Effector memory CD4-positive, alpha-beta T cell (primary cell): ENCODE measurements around the gene BRD7.
A peak's percentile ranks its signal among the peaks of the same experiment; 100 is the strongest.

ENCODE experiments used
- DNase-seq, 3 donors: peaks; one replicate each; pipeline ENCODE4 v3.0.0-alpha.2; 2020
- H3K27ac ChIP-seq: 2 replicates; pipeline ENCODE4 v1.7.0; 2013; ENCODE audit warnings: mild to moderate bottlenecking, low read length, moderate library complexity; ENCODE audit not compliant: insufficient read depth, poor library complexity, severe bottlenecking
- H3K27me3 ChIP-seq: replicated peaks from 2 replicates; pipeline ENCODE4 v1.7.0; 2013; ENCODE audit warnings: mild to moderate bottlenecking, low read length; ENCODE audit not compliant: insufficient read depth, control insufficient read depth, poor library complexity, severe bottlenecking
- H3K36me3 ChIP-seq: 2 replicates; pipeline ENCODE4 v1.7.0; 2013; ENCODE audit warnings: mild to moderate bottlenecking, low read length, moderate library complexity; ENCODE audit not compliant: control insufficient read depth, insufficient read depth
- H3K4me1 ChIP-seq: 2 replicates; pipeline ENCODE4 v1.7.0; 2013; ENCODE audit warnings: low read length, mild to moderate bottlenecking; ENCODE audit not compliant: control insufficient read depth, insufficient read depth, poor library complexity, severe bottlenecking
- H3K4me3 ChIP-seq: 2 replicates; pipeline ENCODE4 v1.7.0; 2013; ENCODE audit warnings: low read length, low read depth, mild to moderate bottlenecking; ENCODE audit not compliant: insufficient read depth, poor library complexity, severe bottlenecking
- H3K9me3 ChIP-seq: 2 replicates; pipeline ENCODE4 v1.7.0; 2013; ENCODE audit warnings: mild to moderate bottlenecking, low read length, moderate library complexity; ENCODE audit not compliant: control insufficient read depth

BRD7 gene

DNA sequence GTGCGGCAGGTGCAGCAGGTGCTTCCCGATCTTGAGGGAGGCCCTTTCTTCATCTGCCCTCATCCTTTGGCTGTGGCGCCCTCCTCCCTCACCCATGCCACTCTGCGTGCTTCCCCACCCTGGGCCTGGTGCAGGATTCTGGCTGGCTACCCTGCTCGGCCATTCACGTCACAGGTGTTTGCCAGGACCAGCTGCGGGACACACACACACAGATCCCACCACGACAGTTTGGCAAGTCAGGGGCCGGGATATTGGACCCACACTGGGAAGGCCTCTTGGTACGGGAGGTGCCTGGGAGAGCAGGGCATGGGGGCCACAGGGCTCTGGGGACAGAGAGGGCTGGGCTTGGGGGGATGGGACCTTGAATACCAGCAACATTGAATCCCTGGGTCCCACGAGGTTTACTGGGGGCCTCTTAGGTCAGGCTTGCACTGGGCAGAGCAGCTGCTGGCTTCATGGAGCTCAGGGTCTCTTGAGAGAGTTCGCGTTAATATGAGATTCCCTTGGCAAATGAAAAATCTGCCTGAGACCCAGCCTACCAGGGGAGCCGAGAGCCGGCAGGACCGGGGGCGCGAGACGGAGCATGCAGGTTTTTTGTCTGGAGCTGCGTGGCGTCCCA lies 87.3 kb downstream of the BRD7 start:
- Histone ChIP-seq H3K4me1 (peaks cover 80% of the 10 kb centered on the region), H3K27ac (peak overlapping the region; percentile 72), H3K27me3 (no peaks in the 10 kb centered on the region), H3K4me3 (peak overlapping the region; percentile 37), H3K9me3 (no peaks in the 10 kb centered on the region), H3K36me3 (peaks cover 5% of the 10 kb centered on the region)
- DNase-seq, result no peak

DNA sequence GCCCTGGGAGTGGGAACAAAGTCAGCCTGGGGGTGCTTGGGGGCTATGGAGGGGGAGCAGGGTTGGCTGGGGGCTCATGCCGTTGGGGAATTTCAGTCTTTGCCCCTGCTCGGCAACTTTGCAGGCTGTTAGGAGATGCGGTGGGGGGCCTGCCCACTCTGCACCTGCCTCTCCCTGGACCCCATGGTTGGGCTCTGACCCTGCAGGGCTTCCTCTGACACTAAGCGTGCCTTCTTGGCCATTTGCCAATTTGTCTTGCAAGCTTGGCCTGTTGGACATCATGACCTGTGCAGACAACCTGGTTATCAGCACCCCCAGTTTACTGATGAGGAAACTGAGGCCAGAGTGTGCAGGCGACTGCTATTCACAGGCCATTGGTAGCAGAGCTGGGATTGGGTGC lies 87.9 kb downstream of the BRD7 start:
- H3K27me3 ChIP-seq, result no peaks in the 10 kb centered on the region
- H3K4me3 ChIP-seq, result no peak overlapping the region
- peaks cover 85% of the 10 kb centered on the region for H3K4me1 ChIP-seq
- peak overlapping the region; percentile 72 for H3K27ac ChIP-seq
- peaks cover 2% of the 10 kb centered on the region for H3K36me3 ChIP-seq
- DNase-seq, result no peak
- no peaks in the 10 kb centered on the region for H3K9me3 ChIP-seq

DNA sequence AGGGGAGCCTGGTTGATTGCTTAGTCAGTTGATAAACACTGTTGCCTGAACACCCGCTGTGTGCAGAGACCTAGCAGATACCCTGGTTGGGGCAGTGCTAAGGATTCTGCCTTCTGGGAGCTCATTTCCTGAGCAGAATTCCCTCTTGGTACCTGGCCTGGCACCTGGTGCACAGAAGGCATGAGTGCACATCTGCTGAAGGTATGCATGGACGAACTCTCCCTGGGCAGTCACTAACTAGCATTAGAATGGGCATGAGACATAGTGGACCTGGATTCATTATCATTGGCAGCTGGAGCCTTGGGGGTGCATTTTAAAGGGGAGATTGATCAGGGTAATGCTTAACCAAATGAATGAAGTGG lies 89.3 kb downstream of the BRD7 start:
- no peaks in the 10 kb centered on the region for H3K9me3 ChIP-seq
- no peaks in the 10 kb centered on the region for H3K36me3 ChIP-seq
- H3K27me3 ChIP-seq, result no peaks in the 10 kb centered on the region
- H3K27ac ChIP-seq, result peak overlapping the region; percentile 44
- peaks cover 87% of the 10 kb centered on the region for H3K4me1 ChIP-seq
- H3K4me3 ChIP-seq, result no peak overlapping the region
- no peak for DNase-seq

DNA sequence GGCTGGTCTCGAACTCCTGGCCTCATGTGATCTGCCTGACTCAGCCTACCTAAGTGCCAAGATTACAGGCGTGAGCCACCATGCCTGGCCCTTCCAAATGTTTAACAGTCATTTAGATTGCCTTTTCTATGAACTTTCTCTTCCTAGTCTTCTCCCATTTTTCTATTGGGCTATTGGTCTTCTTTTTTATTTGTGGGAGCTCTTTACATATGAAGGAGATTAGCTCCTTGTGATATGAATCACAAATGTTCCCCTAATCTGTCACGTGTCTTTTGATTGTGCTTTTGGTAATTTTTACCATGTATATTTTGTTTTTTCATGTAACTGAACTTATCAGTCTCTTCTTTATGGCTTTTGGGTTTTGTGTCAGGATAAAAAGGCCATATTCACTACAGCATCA lies 90.5 kb downstream of the BRD7 start:
- H3K4me3 ChIP-seq, result no peak overlapping the region
- H3K9me3 ChIP-seq, result no peaks in the 10 kb centered on the region
- H3K4me1 ChIP-seq, result peaks cover 83% of the 10 kb centered on the region
- peak overlapping the region; percentile 64 for H3K27ac ChIP-seq
- no peak for DNase-seq
- no peaks in the 10 kb centered on the region for H3K36me3 ChIP-seq
- H3K27me3 ChIP-seq, result no peaks in the 10 kb centered on the region

DNA sequence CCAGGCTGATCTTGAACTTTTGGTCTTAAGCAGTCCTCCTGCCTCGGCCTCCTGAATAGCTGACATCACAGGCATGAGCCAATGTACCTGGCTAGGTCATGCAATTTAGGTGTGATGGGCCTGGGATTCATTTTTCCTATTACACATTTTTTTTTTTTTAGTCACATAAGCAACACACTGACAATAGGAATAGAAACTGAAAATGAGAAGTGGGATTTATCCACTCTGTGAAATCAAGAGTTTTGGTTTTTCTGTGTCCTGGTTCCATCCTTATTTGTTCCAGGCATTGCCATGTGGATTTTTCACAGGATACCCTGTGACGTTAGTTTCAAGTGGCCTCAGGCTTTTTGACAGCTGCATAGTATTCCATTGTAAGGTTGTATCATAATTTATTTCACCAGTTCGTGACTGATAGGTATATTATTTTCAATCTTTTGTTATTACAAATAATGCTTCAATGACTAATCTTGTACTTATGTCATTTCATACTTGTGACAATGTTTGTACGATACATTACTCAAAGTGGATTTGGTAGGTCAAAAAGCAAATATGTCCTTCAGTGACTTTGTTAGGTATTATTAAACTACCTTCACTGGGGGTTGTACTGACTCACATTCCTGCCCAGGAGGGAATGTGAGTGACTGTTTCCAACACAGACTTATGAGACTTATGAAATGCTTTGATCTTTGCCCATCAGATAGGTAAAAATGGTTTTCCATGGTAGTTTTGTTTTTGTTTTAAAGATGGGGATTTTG lies 91.8 kb downstream of the BRD7 start:
- H3K4me1 ChIP-seq, result peaks cover 83% of the 10 kb centered on the region
- peak overlapping the region; percentile 64 for H3K27ac ChIP-seq
- peaks cover 3% of the 10 kb centered on the region for H3K36me3 ChIP-seq
- no peak for DNase-seq
- H3K9me3 ChIP-seq, result no peaks in the 10 kb centered on the region
- H3K27me3 ChIP-seq, result no peaks in the 10 kb centered on the region
- H3K4me3 ChIP-seq, result no peak overlapping the region

DNA sequence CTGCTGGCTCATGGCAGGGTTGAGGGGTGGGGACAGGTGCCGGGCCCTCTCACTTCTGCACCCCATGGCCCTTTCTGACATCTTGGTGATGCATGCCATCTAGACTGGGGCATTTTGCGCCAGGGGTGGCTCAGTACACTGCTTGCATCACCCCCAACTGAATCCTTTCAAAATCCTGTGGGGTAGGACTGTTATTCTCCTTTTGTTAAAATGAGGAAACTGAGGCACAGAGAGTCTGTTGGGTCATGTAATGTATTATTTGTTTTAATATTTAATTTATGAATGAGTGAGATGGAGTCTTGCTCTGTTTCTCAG lies 92.5 kb downstream of the BRD7 start:
- H3K4me3 ChIP-seq, result no peak overlapping the region
- peaks cover 7% of the 10 kb centered on the region for H3K36me3 ChIP-seq
- DNase-seq, result no peak
- H3K4me1 ChIP-seq, result peaks cover 83% of the 10 kb centered on the region
- H3K27ac ChIP-seq, result peak overlapping the region; percentile 44
- H3K9me3 ChIP-seq, result no peaks in the 10 kb centered on the region
- no peaks in the 10 kb centered on the region for H3K27me3 ChIP-seq

DNA sequence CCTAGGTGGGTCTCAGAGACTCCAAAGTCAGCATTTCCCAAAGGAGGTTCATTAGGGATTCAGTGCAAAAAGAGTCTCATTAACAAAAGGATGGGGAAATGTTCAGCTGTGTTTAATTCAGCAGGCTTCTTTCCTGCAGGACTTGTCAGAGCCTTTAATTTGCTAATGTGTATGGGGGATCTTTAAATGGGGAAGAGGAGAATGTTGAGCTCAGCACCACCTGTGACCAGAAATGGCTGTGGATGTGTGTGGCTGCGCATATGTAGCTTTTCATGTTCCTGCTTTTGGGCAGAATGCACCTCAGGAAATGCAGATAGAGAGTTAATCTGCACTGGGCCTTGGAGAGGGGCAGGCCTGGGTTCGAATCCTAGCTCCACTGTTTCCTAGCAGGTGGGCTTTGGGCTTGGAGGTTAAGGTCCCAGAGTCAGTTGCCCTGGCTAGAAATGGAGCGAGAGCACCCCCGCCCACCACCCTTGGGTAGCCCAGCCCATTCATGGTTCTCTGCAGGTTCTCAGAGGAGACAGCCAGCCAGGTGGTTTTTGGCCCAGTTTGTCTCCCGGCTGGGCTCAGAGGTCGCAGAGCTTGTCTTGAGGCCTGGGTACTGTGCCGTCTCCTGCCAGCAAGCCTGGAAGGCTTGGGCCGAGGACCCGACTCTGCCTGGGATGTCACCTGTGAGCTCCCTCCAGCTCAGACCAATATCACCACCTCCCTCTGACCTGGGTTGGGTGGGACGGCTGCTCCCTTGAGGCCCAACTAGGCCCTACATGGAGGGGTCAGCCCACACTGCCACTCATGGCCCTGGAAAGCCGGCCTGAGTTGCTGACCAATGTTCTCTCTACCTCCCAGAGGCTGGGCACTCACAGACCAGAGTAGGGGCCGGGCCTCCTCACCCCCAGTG lies 93.1 kb downstream of the BRD7 start:
- peak overlapping the region; percentile 59 for H3K4me3 ChIP-seq
- peaks cover 83% of the 10 kb centered on the region for H3K4me1 ChIP-seq
- peaks cover 7% of the 10 kb centered on the region for H3K36me3 ChIP-seq
- H3K27me3 ChIP-seq, result no peaks in the 10 kb centered on the region
- peak overlapping the region; percentile 95 for H3K27ac ChIP-seq
- no peaks in the 10 kb centered on the region for H3K9me3 ChIP-seq
- DNase-seq, result no peak

DNA sequence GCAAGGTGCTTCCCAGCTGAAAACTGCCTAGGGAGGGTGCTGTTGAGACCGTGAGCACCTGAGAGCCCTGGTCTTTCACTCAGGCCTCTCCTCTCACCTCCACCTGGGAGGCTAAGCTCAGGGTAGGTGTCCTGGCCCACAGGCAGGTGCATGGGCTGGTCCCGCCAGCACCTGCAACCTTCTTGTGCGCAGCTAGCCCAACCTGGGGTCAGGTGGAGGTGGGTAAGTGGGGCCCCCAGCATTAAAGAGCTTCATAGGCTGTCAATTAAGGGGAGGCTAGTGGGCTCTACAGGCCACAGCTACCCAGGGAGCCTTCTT lies 93.7 kb downstream of the BRD7 start:
- H3K4me3 ChIP-seq, result peak overlapping the region; percentile 59
- no peak for DNase-seq
- H3K27me3 ChIP-seq, result no peaks in the 10 kb centered on the region
- H3K9me3 ChIP-seq, result no peaks in the 10 kb centered on the region
- H3K36me3 ChIP-seq, result peaks cover 7% of the 10 kb centered on the region
- H3K4me1 ChIP-seq, result peaks cover 82% of the 10 kb centered on the region
- H3K27ac ChIP-seq, result peak overlapping the region; percentile 95

DNA sequence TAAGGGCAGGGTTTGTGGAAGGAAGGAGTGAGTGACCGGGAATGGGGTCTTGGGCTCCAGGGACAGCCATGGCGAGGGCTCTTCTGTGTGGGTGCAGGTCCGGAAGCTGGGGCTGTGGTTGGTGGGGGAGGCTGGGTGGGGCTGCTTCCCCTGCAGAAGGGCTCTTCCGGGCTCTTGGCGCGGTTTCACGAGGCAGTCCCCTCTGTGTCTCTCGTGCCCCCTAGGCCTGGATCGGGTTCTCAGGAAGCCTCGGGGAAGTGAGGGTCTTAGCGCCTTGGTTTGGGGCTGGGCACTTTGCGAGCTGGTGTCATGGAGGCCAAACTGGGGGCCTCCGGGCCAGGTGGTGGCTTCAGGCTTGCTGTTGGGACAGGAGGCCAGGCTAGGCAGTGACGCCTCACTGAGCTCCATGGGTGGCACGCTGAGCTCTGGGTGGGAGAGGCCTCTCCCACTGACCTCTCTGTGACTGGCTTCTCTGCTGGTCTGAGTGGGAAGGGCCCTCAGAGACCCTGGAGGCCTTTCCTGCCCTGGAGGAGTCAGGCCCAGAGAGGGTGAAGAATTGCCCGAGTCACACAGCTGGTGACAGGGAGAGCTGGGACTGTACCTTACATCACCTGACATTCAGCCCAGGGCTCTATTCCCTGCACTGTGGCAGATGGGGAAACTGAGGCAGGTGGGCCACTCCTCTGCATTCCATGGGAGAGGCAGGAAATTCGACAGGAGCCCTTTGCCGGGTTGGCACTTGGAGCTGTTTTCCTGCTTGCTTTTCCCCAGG lies 94.3 kb downstream of the BRD7 start:
- Histone ChIP-seq H3K4me3 (peak overlapping the region; percentile 59), H3K4me1 (peaks cover 81% of the 10 kb centered on the region), H3K36me3 (peaks cover 7% of the 10 kb centered on the region), H3K27me3 (no peaks in the 10 kb centered on the region), H3K27ac (peak overlapping the region; percentile 95), H3K9me3 (no peaks in the 10 kb centered on the region)
- DNase-seq, result peak; percentile 33 to 38 (median 33)
